HepG2 (cell line): Measurements from ENCODE around the gene AZU1. TPM values are rescaled to one million over a fixed set of nuclear protein-coding genes. Genes with fewer than 3 reads are reported as not detected.

Experiments used
- ATAC-seq: fragments of 200-7000 bp; cut with Tn5 transposase; 3 replicates; pipeline ENCODE4 v1.9.1; 2020; ENCODE audit warnings: mild to moderate bottlenecking, moderate library complexity
- BruUV-seq: library from RNA; stranded (reverse); fragments of 400-500 nt; replicated peaks from 2 replicates; lab custom pipeline; 2021; lab: Mats Ljungman, UMichigan
- CTCF ChIA-PET: fragments of 300-600 bp; formaldehyde crosslinking; extraction: SDS; loops from one replicate; lab custom pipeline; 2021; ENCODE audit warnings: low total read pairs, inconsistent platforms, low intra/inter-chr PET ratio; lab: Yijun Ruan, JAX
- POLR2A ChIA-PET: fragments of 350-600 bp; sonication (Branson Sonifier 250); formaldehyde crosslinking; loops from one replicate; lab custom pipeline; 2020; ENCODE audit warnings: antibody characterized with exemption, inconsistent platforms; lab: Yijun Ruan, JAX
- DNase-seq: peaks from one replicate; pipeline ENCODE4 v3.0.0-alpha.2; 2015; ENCODE audit warnings: low spot score
- FAIRE-seq: peaks from 3 replicates; lab custom pipeline; 2011; peaks lifted over from hg19 to GRCh38; lab: Jason Lieb, UNC
- H2AFZ ChIP-seq: one replicate; pipeline ENCODE4 v1.6.1; 2011; ENCODE audit warnings: low read length, inconsistent platforms
- H3K27ac ChIP-seq: fragments of 300-600 bp; 3 replicates; pipeline ENCODE4 v1.8.0; 2011; ENCODE audit warnings: mixed run types, mild to moderate bottlenecking, mixed read lengths, low read length, inconsistent platforms; ENCODE audit not compliant: insufficient read depth; ENCODE audit errors: extremely low read length
- H3K27me3 ChIP-seq, 2 experiments: fragments of 200-600 bp in 1 of 2; 2 replicates in 1 of 2; 3 replicates in 1 of 2; pipeline versions ENCODE4 v1.6.0 to v1.8.0; 2011; ENCODE audit warnings: low read length in 2 of 2, mild to moderate bottlenecking in 2 of 2, moderate library complexity in 2 of 2, inconsistent platforms in 1 of 2; ENCODE audit not compliant: insufficient read depth in 2 of 2, control insufficient read depth in 1 of 2
- H3K36me3 ChIP-seq, 2 experiments: fragments of 200-600 bp in 1 of 2; replicated peaks in 1 of 2; 2 replicates in 1 of 2; 3 replicates in 1 of 2; pipeline versions ENCODE4 v1.5.1 to v1.8.0; 2011; ENCODE audit warnings: low read length in 2 of 2, inconsistent platforms in 1 of 2; ENCODE audit not compliant: insufficient read depth in 2 of 2, control insufficient read depth in 1 of 2
- H3K4me1 ChIP-seq: 2 replicates; pipeline ENCODE4 v1.5.1; 2012; ENCODE audit warnings: low read length, inconsistent platforms; ENCODE audit not compliant: insufficient read depth
- H3K4me2 ChIP-seq: 2 replicates; pipeline ENCODE4 v1.6.0; 2011; ENCODE audit warnings: low read depth, low read length, inconsistent platforms
- H3K4me3 ChIP-seq, 3 experiments: fragments of 200-600 bp in 1 of 3; sonication (generic), shearing (Covaris generic) in 1 of 3; replicated peaks in 1 of 3; 2 replicates each; pipeline ENCODE4 v1.5.1; 2011 to 2016; ENCODE audit warnings: low read length in 3 of 3, inconsistent platforms in 2 of 3, low read depth in 2 of 3, mild to moderate bottlenecking in 2 of 3, control low read depth in 1 of 3, mixed read lengths in 1 of 3; ENCODE audit not compliant: insufficient read depth in 1 of 3
- H3K79me2 ChIP-seq: one replicate; pipeline ENCODE4 v1.6.1; 2011; ENCODE audit warnings: low read length, inconsistent platforms; ENCODE audit not compliant: insufficient read depth
- H3K9ac ChIP-seq: 2 replicates; pipeline ENCODE4 v1.6.0; 2011; ENCODE audit warnings: mild to moderate bottlenecking, low read depth, low read length, inconsistent platforms; ENCODE audit not compliant: insufficient read depth
- H3K9me3 ChIP-seq: 2 replicates; pipeline ENCODE4 v1.5.1; 2012; ENCODE audit warnings: mild to moderate bottlenecking, low read length
- H4K20me1 ChIP-seq: 2 replicates; pipeline ENCODE4 v1.6.0; 2011; ENCODE audit warnings: inconsistent platforms, mild to moderate bottlenecking, low read length, moderate library complexity; ENCODE audit not compliant: insufficient read depth
- STAT6 ChIP-seq: sonication (generic); formaldehyde crosslinking; IDR thresholded peaks from 2 replicates; pipeline ENCODE4 v1.4.0; 2020; ENCODE audit warnings: missing genetic modification reagents, mild to moderate bottlenecking, borderline replicate concordance
- ZGPAT ChIP-seq: IDR thresholded peaks from 2 replicates; pipeline ENCODE4 v1.6.1; 2016; ENCODE audit warnings: mild to moderate bottlenecking
- ZNF121 ChIP-seq: sonication (generic); formaldehyde crosslinking; IDR thresholded peaks from 2 replicates; pipeline ENCODE4 v1.5.0; 2020; ENCODE audit warnings: mild to moderate bottlenecking, missing genetic modification reagents
- ZNF317 ChIP-seq: sonication (generic); formaldehyde crosslinking; IDR thresholded peaks from 2 replicates; pipeline ENCODE4 v1.5.0; 2020; ENCODE audit warnings: mild to moderate bottlenecking, missing genetic modification reagents
- ZNF691 ChIP-seq: sonication (generic); formaldehyde crosslinking; IDR thresholded peaks from 2 replicates; pipeline ENCODE4 v1.4.0; 2020; ENCODE audit warnings: missing genetic modification reagents, low read depth, mild to moderate bottlenecking, borderline replicate concordance
- ZNF770 ChIP-seq: sonication (generic); formaldehyde crosslinking; IDR thresholded peaks from 2 replicates; pipeline ENCODE4 v1.5.0; 2020; ENCODE audit warnings: mild to moderate bottlenecking, missing genetic modification reagents
- WGBS: methylation state at CpG from one replicate; pipeline ENCODE4 v1.1.6; 2017; ENCODE audit warnings: low lambda C conversion rate; 5-methylcytosine and 5-hydroxymethylcytosine counted together
- in situ Hi-C: cut with HindIII; loops from 2 replicates; pipeline ENCODE4 v1.10.0; 2017; ENCODE audit warnings: low pct_unique_long_range_greater_than_20kb; ENCODE audit not compliant: extremely low pct_ligation_motif_present
- intact Hi-C: fragments of 100-400 bp; cut with micrococcal nuclease; formaldehyde crosslinking; loops from one replicate; pipeline ENCODE4 v1.10.0; 2022; ENCODE audit not compliant: unreplicated experiment
- polyA plus RNA-seq, 8 experiments: library from polyadenylated mRNA; depleted of rRNA in 3 of 8; stranded (reverse) in 7 of 8; unstranded in 1 of 8; fragments of >200 nt; fragmentation: Illumina TruSeq in 4 of 8; extraction: Trizol in 4 of 8; gene quantifications; 2 replicates each; pipeline versions ENCODE4 v1.2.1 to v1.2.3, GENCODE V29; 2011 to 2016; ENCODE audit warnings: low read depth in 4 of 8, missing spikeins in 1 of 8, mixed read lengths in 1 of 8; ENCODE audit not compliant: insufficient read depth in 1 of 8
- total RNA-seq, 5 experiments: library from RNA; depleted of rRNA; stranded (reverse); fragments of >200 nt; fragmentation: Illumina TruSeq; extraction: Trizol; gene quantifications; 2 replicates each; pipeline ENCODE4 v1.2.3, GENCODE V29; 2016; ENCODE audit warnings: low read depth in 1 of 5

The AZU1 gene
- total and polyA plus RNA-seq, 2 of the 13 experiments (the other 11 are each of a cell fraction or from before 2014, with no cell fraction given): not detected

GRCh38 chr19:825897-826644, 1.6 kb upstream of the AZU1 start:
- no peaks in the 10 kb centered on the region for H3K36me3 ChIP-seq
- no peak for DNase-seq
- no peaks in the 10 kb centered on the region for H4K20me1 ChIP-seq
- WGBS: 37% methylated on average over 19 of the region's 19 CpGs
- no peak overlapping the region for H3K9ac ChIP-seq
- H3K4me2 ChIP-seq: no peak overlapping the region
- ChIA-PET CTCF (no interaction called here), POLR2A (no interaction called here)
- no peak for FAIRE-seq
- no peaks in the 10 kb centered on the region for H3K79me2 ChIP-seq
- H3K4me3 ChIP-seq: no peak overlapping the region
- ATAC-seq: no peak
- H3K9me3 ChIP-seq: no peaks in the 10 kb centered on the region
- no peak overlapping the region for H3K27ac ChIP-seq
- TF ChIP-seq ZNF691 (CRISPR knock-in tag): no peak
- TF ChIP-seq STAT6 (CRISPR knock-in tag): no peak
- TF ChIP-seq ZNF317 (CRISPR knock-in tag): no peak
- TF ChIP-seq ZNF770 (CRISPR knock-in tag): peak; percentile 41; the same call in 1 of the 2 replicates
- TF ChIP-seq ZGPAT: no peak
- peak; percentile 80 for TF ChIP-seq ZNF121 (CRISPR knock-in tag)
- BruUV-seq: no TSS peak
- H2AFZ ChIP-seq: no peak overlapping the region
- intact Hi-C loops (no loop called here), in situ Hi-C loops (no loop called here)
- H3K4me1 ChIP-seq: peaks cover 9% of the 10 kb centered on the region
- peaks cover 9 to 36% of the 10 kb centered on the region in 2 experiments for H3K27me3 ChIP-seq
